SK-N-SH (cell line): Measurements from ENCODE around the gene RBM47. TPM values are rescaled to one million over a fixed set of nuclear protein-coding genes. Genes with fewer than 3 reads are reported as not detected.
"Not testable (repeated sequence)": the region's sequence is repeated elsewhere in the genome, so short reads cannot be mapped to it uniquely, and the experiment has no call there.

Source experiments
- CTCF ChIA-PET: fragments of 300-600, 350-600 bp; formaldehyde crosslinking; extraction: SDS; loops from one replicate; lab custom pipeline; 2021; lab: Yijun Ruan, JAX
- POLR2A ChIA-PET: fragments of 350-600 bp; sonication (Branson Sonifier 250); formaldehyde crosslinking; extraction: SDS; loops from one replicate; lab custom pipeline; 2020; ENCODE audit warnings: antibody characterized with exemption, inconsistent platforms; lab: Yijun Ruan, JAX
- DNase-seq: peaks from one replicate; pipeline ENCODE4 v3.0.0; 2012
- H2AFZ ChIP-seq: fragments of 200-600 bp; sonication (generic); 2 replicates; pipeline ENCODE4 v1.8.1; 2016; ENCODE audit warnings: antibody characterized with exemption, mild to moderate bottlenecking, low read depth
- H3F3A ChIP-seq: fragments of 200-600 bp; sonication (generic); replicated peaks from 2 replicates; pipeline ENCODE3; 2016; ENCODE audit warnings: antibody characterized with exemption, mild to moderate bottlenecking; ENCODE audit not compliant: insufficient read depth
- H3K27ac ChIP-seq, 2 experiments: fragments of 200-500 bp in 1 of 2; fragments of 200-600 bp in 1 of 2; sonication (Bioruptor generic) in 1 of 2; sonication (generic), shearing (Covaris generic) in 1 of 2; 2 replicates each; pipeline versions ENCODE4 v1.5.1 to v1.6.1; 2014 to 2016; ENCODE audit warnings: low read depth in 2 of 2, inconsistent platforms in 1 of 2, low read length in 1 of 2, mild to moderate bottlenecking in 1 of 2, mixed read lengths in 1 of 2
- H3K27me3 ChIP-seq: fragments of 200-600 bp; sonication (generic), shearing (Covaris generic); 2 replicates; pipeline ENCODE4 v1.6.1; 2016; ENCODE audit warnings: mixed run types; ENCODE audit not compliant: insufficient read depth
- H3K36me3 ChIP-seq, 2 experiments: fragments of 200-500 bp in 1 of 2; fragments of 200-600 bp in 1 of 2; sonication (Bioruptor generic) in 1 of 2; sonication (generic) in 1 of 2; replicated peaks in 1 of 2; 2 replicates each; pipeline versions ENCODE3 to v1.5.1; 2014 to 2016; ENCODE audit warnings: low read length in 1 of 2, mild to moderate bottlenecking in 1 of 2; ENCODE audit not compliant: insufficient read depth in 2 of 2, control insufficient read depth in 1 of 2
- H3K4me1 ChIP-seq, 2 experiments: fragments of 200-500 bp in 1 of 2; fragments of 200-600 bp in 1 of 2; sonication (Bioruptor generic) in 1 of 2; sonication (generic), shearing (Covaris generic) in 1 of 2; 2 replicates each; pipeline versions ENCODE4 v1.5.1 to v1.6.1; 2014 to 2016; ENCODE audit warnings: low read depth in 1 of 2, low read length in 1 of 2, mixed run types in 1 of 2; ENCODE audit not compliant: insufficient read depth in 2 of 2, control insufficient read depth in 1 of 2
- H3K4me2 ChIP-seq: fragments of 200-600 bp; sonication (generic), shearing (Covaris generic); 2 replicates; pipeline ENCODE4 v1.6.1; 2017; ENCODE audit warnings: mixed run types
- H3K4me3 ChIP-seq, 2 experiments: fragments of 200-500 bp in 1 of 2; fragments of 200-600 bp in 1 of 2; sonication (Bioruptor generic) in 1 of 2; sonication (generic), shearing (Covaris generic) in 1 of 2; 2 replicates each; pipeline versions ENCODE4 v1.5.1 to v1.8.1; 2014 to 2016; ENCODE audit warnings: low read depth in 2 of 2, inconsistent platforms in 1 of 2, low read length in 1 of 2, mild to moderate bottlenecking in 1 of 2, mixed read lengths in 1 of 2, moderate library complexity in 1 of 2
- H3K79me2 ChIP-seq: fragments of 200-600 bp; sonication (generic); 2 replicates; pipeline ENCODE4 v1.8.1; 2017; ENCODE audit warnings: mild to moderate bottlenecking; ENCODE audit not compliant: insufficient read depth
- H3K9ac ChIP-seq: fragments of 200-600 bp; sonication (generic); 2 replicates; pipeline ENCODE4 v1.6.1; 2017; ENCODE audit warnings: mixed run types
- H3K9me2 ChIP-seq: fragments of 200-600 bp; sonication (generic); 2 replicates; pipeline ENCODE4 v1.6.1; 2017; ENCODE audit warnings: mixed run types
- H3K9me3 ChIP-seq: fragments of 200-600 bp; sonication (generic); 2 replicates; pipeline ENCODE4 v1.6.1; 2017; ENCODE audit warnings: mixed run types, mild to moderate bottlenecking, moderate library complexity
- H4K20me1 ChIP-seq: fragments of 200-600 bp; sonication (generic); 2 replicates; pipeline ENCODE4 v1.6.1; 2017; ENCODE audit warnings: mild to moderate bottlenecking, mixed run types; ENCODE audit not compliant: insufficient read depth
- CHD2 ChIP-seq: fragments of 150-350 bp; IDR thresholded peaks from 2 replicates; pipeline ENCODE4 v1.6.1; 2018; ENCODE audit warnings: low read length; ENCODE audit not compliant: partially characterized antibody
- FOSL2 ChIP-seq: IDR thresholded peaks from 2 replicates; pipeline ENCODE4 v1.4.0; 2012; ENCODE audit warnings: low read depth, mild to moderate bottlenecking, moderate library complexity, borderline replicate concordance
- GATA2 ChIP-seq: sonication (generic); formaldehyde crosslinking; IDR thresholded peaks from 2 replicates; pipeline ENCODE4 v1.5.0; 2020; ENCODE audit warnings: mild to moderate bottlenecking, missing genetic modification reagents
- IRF3 ChIP-seq: fragments of 150-350 bp; IDR thresholded peaks from 2 replicates; pipeline ENCODE4 v1.6.1; 2016; ENCODE audit warnings: mild to moderate bottlenecking, low read depth, low read length
- MEF2A ChIP-seq: IDR thresholded peaks from 2 replicates; pipeline ENCODE4 v1.4.0; 2012; ENCODE audit warnings: low read depth, borderline replicate concordance
- MXI1 ChIP-seq: IDR thresholded peaks from 2 replicates; pipeline ENCODE4 v1.6.1; 2012; ENCODE audit warnings: mild to moderate bottlenecking, low read depth, low read length, improper control_type of control experiment
- RCOR1 ChIP-seq: fragments of 150-350 bp; IDR thresholded peaks from 2 replicates; pipeline ENCODE4 v1.6.1; 2017; ENCODE audit warnings: antibody characterized with exemption, low read length
- REST ChIP-seq: IDR thresholded peaks from 2 replicates; pipeline ENCODE4 v1.6.1; 2012; ENCODE audit warnings: mild to moderate bottlenecking, low read depth, low read length, moderate library complexity
- SMC3 ChIP-seq: IDR thresholded peaks from 2 replicates; pipeline ENCODE4 v1.6.1; 2012; ENCODE audit warnings: low read depth, low read length, improper control_type of control experiment
- TAF1 ChIP-seq: IDR thresholded peaks from 2 replicates; pipeline ENCODE4 v1.6.1; 2012; ENCODE audit warnings: low read depth, mild to moderate bottlenecking, low read length, moderate library complexity, borderline replicate concordance
- TCF12 ChIP-seq: IDR thresholded peaks from 2 replicates; pipeline ENCODE4 v1.4.0; 2012
- USF2 ChIP-seq: fragments of 150-350 bp; IDR thresholded peaks from 2 replicates; pipeline ENCODE4 v1.6.1; 2017; ENCODE audit warnings: antibody characterized with exemption, low read length, low read depth, borderline replicate concordance
- WGBS: methylation state at CpG from one replicate; pipeline ENCODE4 v1.1.6; 2017; ENCODE audit warnings: low lambda C conversion rate; 5-methylcytosine and 5-hydroxymethylcytosine counted together
- polyA plus RNA-seq, 3 experiments: library from polyadenylated mRNA; depleted of rRNA; stranded (reverse); fragments of >200 nt; gene quantifications; 2 replicates each; pipeline ENCODE4 v1.2.3, GENCODE V29; 2012

Gene RBM47
- polyA plus RNA-seq, 1 of the 3 experiments (the other 2 are of a cell fraction) = 6.8 TPM

- no peaks in the 10 kb centered on the region for H3K4me1 ChIP-seq
- no peak overlapping the region for H3K4me3 ChIP-seq
- no peak for DNase-seq
- H2AFZ ChIP-seq = no peak overlapping the region
- H3K9ac ChIP-seq = no peak overlapping the region
- H4K20me1 ChIP-seq = no peaks in the 10 kb centered on the region
- TF ChIP-seq TAF1 (no peak), IRF3 (no peak), TCF12 (no peak), MEF2A (no peak), CHD2 (no peak), RCOR1 (no peak), MXI1 (no peak), USF2 (no peak), GATA2 (CRISPR knock-in tag) (no peak), FOSL2 (no peak), SMC3 (no peak), REST (no peak)
- no peaks in the 10 kb centered on the region for H3K9me3 ChIP-seq
- H3K4me2 ChIP-seq = no peak overlapping the region
- H3K27me3 ChIP-seq = no peaks in the 10 kb centered on the region
- H3K27ac ChIP-seq = no peak overlapping the region
- ChIA-PET POLR2A (no interaction called here), CTCF (no interaction called here)
- no peaks in the 10 kb centered on the region for H3K9me2 ChIP-seq
- H3K36me3 ChIP-seq = no peaks in the 10 kb centered on the region
- H3K79me2 ChIP-seq = no peaks in the 10 kb centered on the region
- H3F3A ChIP-seq = no peaks in the 10 kb centered on the region
Observed at GRCh38 chr4:40446839-40447238, 182.8 kb downstream of the RBM47 start.

- H3K4me1 ChIP-seq, POLR2A ChIA-PET, CTCF ChIA-PET, H3K36me3 ChIP-seq, H3K27ac ChIP-seq, H3K9me3 ChIP-seq, H3F3A ChIP-seq, H2AFZ ChIP-seq, DNase-seq, H3K4me3 ChIP-seq, H3K79me2 ChIP-seq, H3K27me3 ChIP-seq, H3K4me2 ChIP-seq, H3K9ac ChIP-seq, H3K9me2 ChIP-seq, H4K20me1 ChIP-seq: not testable (repeated sequence)
- 83% methylated on average over 2 of the region's 2 CpGs for WGBS
Observed at GRCh38 chr4:40446261-40446750, 183.4 kb downstream of the RBM47 start.
